Uterus (tissue), 4 donors: ENCODE results near the gene NUP210. TPM values are rescaled to one million over a fixed set of nuclear protein-coding genes. Genes with fewer than 3 reads are reported as not detected.

Experiments used
- DNase-seq, 2 donors: peaks; one replicate each; pipeline ENCODE4 v3.0.0-alpha.2; 2019 to 2020
- H3K27ac ChIP-seq, 2 donors: fragments of 200-600 bp; sonication (generic); 1 replicate in 1 of 2; 2 replicates in 1 of 2; pipeline ENCODE4 v1.5.1; 2016 to 2018
- H3K27me3 ChIP-seq, 2 donors: fragments of 200-600 bp; sonication (generic); one replicate each; pipeline ENCODE4 v1.5.1; 2018 to 2019; ENCODE audit warnings: control low read depth in 1 of 2
- H3K36me3 ChIP-seq, 2 donors: fragments of 200-600 bp; sonication (generic); one replicate each; pipeline ENCODE4 v1.5.1; 2019; ENCODE audit warnings: control low read depth in 1 of 2
- H3K4me1 ChIP-seq, 2 donors: fragments of 200-600 bp; sonication (generic); one replicate each; pipeline ENCODE4 v1.5.1; 2018 to 2019; ENCODE audit warnings: control low read depth in 1 of 2
- H3K4me3 ChIP-seq, 2 donors: fragments of 200-600 bp; sonication (generic); 1 replicate in 1 of 2; 2 replicates in 1 of 2; pipeline ENCODE4 v1.5.1; 2018 to 2019; ENCODE audit warnings: mild to moderate bottlenecking in 1 of 2
- H3K9me3 ChIP-seq, 2 donors: fragments of 200-600 bp; sonication (generic); one replicate each; pipeline ENCODE4 v1.5.1; 2019; ENCODE audit warnings: control low read depth in 1 of 2
- CTCF ChIP-seq, 4 experiments: fragments of 200-600 bp in 2 of 4; fragments of 450-650 bp in 2 of 4; sonication (generic) in 2 of 4; IDR thresholded peaks; one replicate each; pipeline ENCODE4 v1.5.1; 2016 to 2019; ENCODE audit warnings: antibody characterized with exemption in 4 of 4, mild to moderate bottlenecking in 2 of 4, moderate library complexity in 1 of 4
- POLR2A ChIP-seq, 2 donors: fragments of 450-650 bp; IDR thresholded peaks; one replicate each; pipeline ENCODE4 v1.6.1; 2016; ENCODE audit warnings: antibody characterized with exemption in 2 of 2, mild to moderate bottlenecking in 1 of 2, moderate library complexity in 1 of 2
- intact Hi-C: fragments of 100-400 bp; cut with DNase I; formaldehyde crosslinking; loops from one replicate; pipeline ENCODE4 v1.15.1; 2023; ENCODE audit warnings: low total_unique reads
- total RNA-seq, 4 donors: library from RNA; depleted of rRNA in 3 of 4; stranded (reverse); fragments of >200 nt in 3 of 4; gene quantifications; one replicate each; pipeline versions ENCODE4 v1.1.0 to v1.2.4, GENCODE V29; 2014 to 2023
- donor health status: DM: yes; HTN: yes; CAD: no.

NUP210 gene
- total RNA-seq, 4 donors from 2014 or later, result 0.29 to 9.5 (median 5.1) TPM

- Histone ChIP-seq H3K36me3 (no peaks in the 10 kb centered on the region), H3K27ac (no peak overlapping the region), H3K27me3 (no peaks in the 10 kb centered on the region), H3K4me3 (no peak overlapping the region), H3K4me1 (no peaks in the 10 kb centered on the region), H3K9me3 (no peaks in the 10 kb centered on the region)
- intact Hi-C loops, result no loop called here
- no peak for TF ChIP-seq POLR2A (IDR thresholded peaks at IDR 0.05)
- no peak for TF ChIP-seq CTCF (IDR thresholded peaks at IDR 0.05)
- DNase-seq, result no peak
Observed at GRCh38 chr3:13322324-13322723, 97.8 kb downstream of the NUP210 start.

GRCh38 chr3:13319564-13320220 lies 100.4 kb downstream of the NUP210 start:
- H3K4me3 ChIP-seq, result no peak overlapping the region
- H3K27me3 ChIP-seq, result no peaks in the 10 kb centered on the region
- no peaks in the 10 kb centered on the region for H3K36me3 ChIP-seq
- H3K9me3 ChIP-seq, result no peaks in the 10 kb centered on the region
- TF ChIP-seq POLR2A (IDR thresholded peaks at IDR 0.05), result no peak
- TF ChIP-seq CTCF (IDR thresholded peaks at IDR 0.05), result no peak
- no peak overlapping the region for H3K27ac ChIP-seq
- intact Hi-C loops, result no loop called here
- no peak for DNase-seq
- H3K4me1 ChIP-seq, result no peaks in the 10 kb centered on the region

GRCh38 chr3:13318626-13319470 lies 101.3 kb downstream of the NUP210 start:
- TF ChIP-seq CTCF (IDR thresholded peaks at IDR 0.05) (no peak), POLR2A (IDR thresholded peaks at IDR 0.05) (no peak)
- no peak overlapping the region for H3K27ac ChIP-seq
- no peak overlapping the region for H3K4me3 ChIP-seq
- no peaks in the 10 kb centered on the region for H3K27me3 ChIP-seq
- H3K9me3 ChIP-seq, result no peaks in the 10 kb centered on the region
- H3K36me3 ChIP-seq, result no peaks in the 10 kb centered on the region
- no peak for DNase-seq
- intact Hi-C loops, result no loop called here
- H3K4me1 ChIP-seq, result no peaks in the 10 kb centered on the region

- no peak for DNase-seq
- TF ChIP-seq POLR2A (IDR thresholded peaks at IDR 0.05), result no peak
- TF ChIP-seq CTCF (IDR thresholded peaks at IDR 0.05), result no peak
- Histone ChIP-seq H3K27ac (no peak overlapping the region), H3K4me1 (no peaks in the 10 kb centered on the region), H3K9me3 (no peaks in the 10 kb centered on the region), H3K4me3 (no peak overlapping the region), H3K36me3 (no peaks in the 10 kb centered on the region), H3K27me3 (no peaks in the 10 kb centered on the region)
- intact Hi-C loops, result no loop called here
Observed at GRCh38 chr3:13317596-13318320, 102.4 kb downstream of the NUP210 start.

- Histone ChIP-seq H3K36me3 (no peaks in the 10 kb centered on the region), H3K4me3 (no peak overlapping the region), H3K27me3 (no peaks in the 10 kb centered on the region), H3K4me1 (no peaks in the 10 kb centered on the region), H3K9me3 (no peaks in the 10 kb centered on the region), H3K27ac (no peak overlapping the region)
- no peak for DNase-seq
- intact Hi-C loops, result no loop called here
- TF ChIP-seq CTCF (IDR thresholded peaks at IDR 0.05) (no peak), POLR2A (IDR thresholded peaks at IDR 0.05) (no peak)
Observed at GRCh38 chr3:13316603-13317002, 103.5 kb downstream of the NUP210 start.
